ENCODE measurements around the gene GNA12.

GRCh38 chr7:2824026-2824677 lies 20.0 kb downstream of the GNA12 start:
- no peak for TF ChIP-seq GATA2 (IDR thresholded peaks at IDR 0.05; ENCODE audit: low read depth, low read length)
- no peak for TF ChIP-seq GATA3 (IDR thresholded peaks at IDR 0.05; ENCODE audit: low read depth, low read length)

Measured in SH-SY5Y (cell line).